ENCODE measurements around the gene IPCEF1. TPM values are rescaled to one million over a fixed set of nuclear protein-coding genes. Genes with fewer than 3 reads are reported as not detected.

IPCEF1 gene
- total and polyA plus RNA-seq, 2 donors (not counting 3 experiments of a cell fraction or from before 2014, with no cell fraction given): 0.01 to 0.51 TPM

DNA sequence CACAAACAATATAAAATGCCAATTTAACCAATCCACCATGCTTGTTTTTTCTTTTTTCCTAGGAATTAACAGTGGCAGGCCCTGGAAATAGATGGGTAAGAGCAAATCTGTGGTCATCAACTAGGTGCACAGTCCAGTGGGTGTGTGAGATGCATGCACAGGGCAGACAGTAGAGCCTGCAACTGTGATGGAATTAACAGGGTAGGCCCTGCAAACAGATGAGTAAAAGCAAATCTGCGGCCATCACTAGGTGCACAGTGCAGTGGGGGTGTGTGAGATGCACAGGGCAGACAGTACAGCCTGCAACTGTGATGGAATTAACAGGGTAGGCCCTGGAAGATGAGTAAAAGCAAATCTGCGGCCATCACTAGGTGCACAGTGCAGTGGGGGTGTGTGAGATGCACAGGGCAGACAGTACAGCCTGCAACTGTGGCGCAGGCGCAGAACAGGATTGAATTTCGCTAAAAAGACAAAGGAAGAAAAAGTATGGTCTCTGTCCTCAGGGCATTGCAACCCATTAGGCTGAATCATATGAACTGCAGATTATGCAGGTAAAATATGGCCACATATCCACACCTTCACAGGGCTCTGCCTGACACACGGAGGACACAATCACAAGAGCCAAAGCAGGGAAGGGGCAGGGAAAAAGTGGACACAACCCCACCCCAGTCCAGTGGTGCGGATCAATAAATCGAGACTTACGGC, 41.0 kb upstream of the IPCEF1 start:
- intact Hi-C loops (cut with micrococcal nuclease) (loop anchor here (5.0 kb wide), 1 partner anchor 265 kb away; no protein-coding TSS in a partner anchor), dilution Hi-C loops (cut with MboI; ENCODE audit: extremely low pct_ligation_motif_present, low sequenced_read_pairs) (no loop called here)
- CTCF ChIA-PET: no interaction called here
- no peak for TF ChIP-seq GATA2 (IDR thresholded peaks at IDR 0.05; ENCODE audit: insufficient read depth, insufficient read length, low read depth, low read length)
- no peak for TF ChIP-seq POLR2A (IDR thresholded peaks at IDR 0.05; ENCODE audit: low read depth, low read length)
- no peak for TF ChIP-seq POLR2AphosphoS5 (IDR thresholded peaks at IDR 0.05; ENCODE audit: insufficient read depth, low read depth, low read length)
- no peak for TF ChIP-seq EZH2 (IDR thresholded peaks at IDR 0.05; ENCODE audit: borderline replicate concordance, low read depth, low read length, severe bottlenecking)
- TF ChIP-seq MYC (IDR thresholded peaks at IDR 0.05; ENCODE audit: low read depth, low read length): no peak
- no peak for TF ChIP-seq JUN (IDR thresholded peaks at IDR 0.05; ENCODE audit: borderline replicate concordance, insufficient read depth, insufficient read length, low read depth)
- TF ChIP-seq, protein P1, sequence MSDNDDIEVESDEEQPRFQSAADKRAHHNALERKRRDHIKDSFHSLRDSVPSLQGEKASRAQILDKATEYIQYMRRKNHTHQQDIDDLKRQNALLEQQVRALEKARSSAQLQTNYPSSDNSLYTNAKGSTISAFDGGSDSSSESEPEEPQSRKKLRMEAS (IDR thresholded peaks at IDR 0.05; ENCODE audit: insufficient read depth, insufficient read length): no peak
- TF ChIP-seq, protein P2, sequence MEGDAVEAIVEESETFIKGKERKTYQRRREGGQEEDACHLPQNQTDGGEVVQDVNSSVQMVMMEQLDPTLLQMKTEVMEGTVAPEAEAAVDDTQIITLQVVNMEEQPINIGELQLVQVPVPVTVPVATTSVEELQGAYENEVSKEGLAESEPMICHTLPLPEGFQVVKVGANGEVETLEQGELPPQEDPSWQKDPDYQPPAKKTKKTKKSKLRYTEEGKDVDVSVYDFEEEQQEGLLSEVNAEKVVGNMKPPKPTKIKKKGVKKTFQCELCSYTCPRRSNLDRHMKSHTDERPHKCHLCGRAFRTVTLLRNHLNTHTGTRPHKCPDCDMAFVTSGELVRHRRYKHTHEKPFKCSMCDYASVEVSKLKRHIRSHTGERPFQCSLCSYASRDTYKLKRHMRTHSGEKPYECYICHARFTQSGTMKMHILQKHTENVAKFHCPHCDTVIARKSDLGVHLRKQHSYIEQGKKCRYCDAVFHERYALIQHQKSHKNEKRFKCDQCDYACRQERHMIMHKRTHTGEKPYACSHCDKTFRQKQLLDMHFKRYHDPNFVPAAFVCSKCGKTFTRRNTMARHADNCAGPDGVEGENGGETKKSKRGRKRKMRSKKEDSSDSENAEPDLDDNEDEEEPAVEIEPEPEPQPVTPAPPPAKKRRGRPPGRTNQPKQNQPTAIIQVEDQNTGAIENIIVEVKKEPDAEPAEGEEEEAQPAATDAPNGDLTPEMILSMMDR (IDR thresholded peaks at IDR 0.05; ENCODE audit: extremely low read depth in 1 of 2, insufficient read depth in 1 of 2, low read depth in 1 of 2, low read length in 2 of 2): no peak
- TF ChIP-seq FOS (IDR thresholded peaks at IDR 0.05; ENCODE audit: borderline replicate concordance, insufficient read depth, low read length): no peak
- Histone ChIP-seq H2AFZ (ENCODE audit: low read depth, low read length) (no peak overlapping the region), H3K4me1 (ENCODE audit: control insufficient read depth, extremely low read depth, insufficient read depth, low read length) (peaks cover 16% of the 10 kb centered on the region), H3K36me3 (ENCODE audit: control insufficient read depth in 2 of 2, extremely low read depth in 1 of 2, insufficient read depth in 2 of 2, low read length in 2 of 2) (no peaks in the 10 kb centered on the region), H4K20me1 (replicated peaks; ENCODE audit: control insufficient read depth, extremely low read depth, insufficient read depth, low read length) (no peaks in the 10 kb centered on the region), H3K27ac (ENCODE audit: insufficient read depth, low read depth, low read length) (no peak overlapping the region), H3K9me3 (replicated peaks; ENCODE audit: control insufficient read depth, insufficient read depth, low read length) (no peaks in the 10 kb centered on the region), H3K27me3 (ENCODE audit: control insufficient read depth in 2 of 2, insufficient read depth in 2 of 2, low read length in 2 of 2) (no peaks in the 10 kb centered on the region), H3K79me2 (ENCODE audit: control insufficient read depth, insufficient read depth, low read length) (no peaks in the 10 kb centered on the region), H3K9me1 (replicated peaks; ENCODE audit: control insufficient read depth, extremely low read depth, insufficient read depth, low read length) (no peaks in the 10 kb centered on the region), H3K9ac (replicated peaks; ENCODE audit: extremely low read depth, insufficient read depth, low read length) (no peak overlapping the region), H3K4me2 (ENCODE audit: insufficient read depth, low read length) (no peak overlapping the region), H3K4me3 (replicated peaks in 1 of 3; ENCODE audit: insufficient read depth in 1 of 3, low read depth in 1 of 3, low read length in 3 of 3) (no peak overlapping the region)
- BruUV-seq (replicated peaks): no TSS peak
- POLR2A ChIA-PET: no interaction called here
- DNase-seq (ENCODE audit: low read depth, low spot score): no peak
- no peak for FAIRE-seq
